HT-29 (cell line): Measurements from ENCODE around the gene PCBD1. TPM values are rescaled to one million over a fixed set of nuclear protein-coding genes. Genes with fewer than 3 reads are reported as not detected.
"Not testable (repeated sequence)": the region's sequence is repeated elsewhere in the genome, so short reads cannot be mapped to it uniquely, and the experiment has no call there.

ENCODE experiments used
- DNase-seq: peaks from one replicate; pipeline ENCODE4 v3.0.0-alpha.2; 2015; ENCODE audit warnings: low spot score
- total RNA-seq: library from RNA; depleted of rRNA; stranded (reverse); fragments of >200 nt; shearing (Covaris generic); gene quantifications from 2 replicates; pipeline ENCODE4 v1.2.3, GENCODE V29; 2014

The PCBD1 gene
- total RNA-seq, 1 experiment from 2014 or later = 147 TPM

DNA sequence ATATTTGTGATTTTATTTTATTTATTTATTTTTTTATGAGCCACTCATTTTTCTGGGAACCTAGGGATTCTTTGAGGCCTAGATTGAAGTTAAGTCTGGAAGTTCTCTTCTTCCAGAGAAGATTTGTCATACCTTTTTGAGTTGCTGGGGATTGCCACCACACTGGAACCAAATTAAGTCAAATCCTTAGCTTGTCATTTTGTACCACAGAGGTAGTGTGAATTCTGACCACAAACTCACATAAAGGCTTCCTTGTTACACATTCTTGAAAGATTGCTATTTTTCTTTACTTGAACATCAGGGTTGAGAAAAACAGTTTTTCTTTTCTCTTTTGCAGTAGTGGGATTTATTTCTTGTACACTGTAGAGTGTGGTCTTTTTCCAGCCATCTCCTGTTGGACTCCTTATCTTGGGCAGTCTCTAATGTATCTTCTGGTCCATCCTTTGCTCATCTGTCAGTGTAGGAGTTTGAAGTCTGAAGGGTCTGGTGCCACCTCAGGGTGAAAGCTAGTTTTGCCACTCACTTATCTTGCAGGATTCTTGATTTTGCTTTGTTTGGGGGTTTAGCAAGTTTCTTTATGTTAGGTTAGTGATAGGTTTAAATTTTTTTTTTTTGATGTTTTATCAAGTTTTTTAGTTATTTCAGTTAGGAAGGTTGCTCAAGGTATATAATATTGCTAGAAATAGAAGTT, 24.8 kb downstream of the PCBD1 start:
- DNase-seq = no peak

- DNase-seq = not testable (repeated sequence)
Observed at GRCh38 chr10:70861495-70862197, 26.7 kb downstream of the PCBD1 start.

DNA sequence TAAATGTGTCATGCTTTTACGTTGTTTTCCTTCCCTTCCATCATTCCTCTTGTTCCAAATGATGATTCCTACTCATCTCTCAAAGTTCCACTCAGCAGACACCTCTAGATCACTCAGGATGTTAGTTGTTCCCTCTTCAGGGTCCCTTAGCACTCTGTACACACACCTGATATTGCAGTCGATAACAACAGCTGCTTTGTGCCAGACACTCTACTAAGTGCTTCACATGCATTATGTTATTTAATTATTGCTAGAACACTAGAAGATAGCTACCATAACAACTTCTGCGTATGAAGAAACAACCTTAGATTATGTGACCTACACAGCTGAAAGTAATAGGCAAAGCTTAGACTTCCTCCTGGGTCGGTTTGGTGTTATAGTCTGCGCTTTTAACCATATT, 29.6 kb downstream of the PCBD1 start:
- DNase-seq = no peak

DNA sequence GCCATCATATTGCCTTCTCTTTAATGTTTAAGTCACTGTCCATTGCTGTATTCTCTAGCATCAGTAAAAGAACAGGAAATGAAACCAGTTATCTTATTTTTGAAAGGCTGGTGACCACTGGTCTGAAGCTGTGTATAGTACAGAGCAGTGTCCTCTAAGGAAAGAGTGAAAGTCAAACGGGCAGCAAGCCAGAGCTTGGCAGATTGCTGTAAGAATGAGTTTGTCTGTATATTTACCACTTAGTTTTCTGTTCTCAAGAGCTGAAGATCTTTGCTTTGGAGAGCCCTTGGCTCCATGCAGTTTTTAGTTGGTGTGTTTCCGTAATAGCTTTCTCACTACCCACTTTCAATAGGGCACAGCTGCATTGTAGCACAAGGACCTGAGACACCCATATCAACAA, 31.9 kb downstream of the PCBD1 start:
- no peak for DNase-seq

- no peak for DNase-seq
Observed at GRCh38 chr10:70853457-70853856, 34.9 kb downstream of the PCBD1 start.

DNA sequence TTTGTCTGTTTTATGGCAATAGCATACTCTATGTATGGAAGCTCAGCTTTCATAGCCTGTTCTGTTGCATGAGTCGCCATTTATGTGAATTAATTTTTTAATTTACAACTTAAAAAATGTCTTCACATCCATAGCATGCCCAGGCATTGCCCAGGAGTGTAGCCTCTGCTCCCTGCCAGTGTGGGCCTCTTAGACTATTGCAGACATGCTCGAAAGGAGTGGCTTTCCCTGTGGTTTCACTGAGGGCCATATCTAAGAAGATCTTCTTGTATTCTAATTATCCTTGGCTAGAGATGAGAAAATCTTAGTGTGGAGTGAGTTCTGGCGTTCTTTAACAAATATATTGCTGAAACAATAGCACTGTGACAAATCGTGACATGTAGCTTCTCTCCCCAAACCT, 35.3 kb downstream of the PCBD1 start:
- DNase-seq = no peak

GRCh38 chr10:70851597-70852475, 36.5 kb downstream of the PCBD1 start:
- DNase-seq = peak; percentile 45

- DNase-seq = no peak
Observed at GRCh38 chr10:70850097-70850496, 38.3 kb downstream of the PCBD1 start.

DNA sequence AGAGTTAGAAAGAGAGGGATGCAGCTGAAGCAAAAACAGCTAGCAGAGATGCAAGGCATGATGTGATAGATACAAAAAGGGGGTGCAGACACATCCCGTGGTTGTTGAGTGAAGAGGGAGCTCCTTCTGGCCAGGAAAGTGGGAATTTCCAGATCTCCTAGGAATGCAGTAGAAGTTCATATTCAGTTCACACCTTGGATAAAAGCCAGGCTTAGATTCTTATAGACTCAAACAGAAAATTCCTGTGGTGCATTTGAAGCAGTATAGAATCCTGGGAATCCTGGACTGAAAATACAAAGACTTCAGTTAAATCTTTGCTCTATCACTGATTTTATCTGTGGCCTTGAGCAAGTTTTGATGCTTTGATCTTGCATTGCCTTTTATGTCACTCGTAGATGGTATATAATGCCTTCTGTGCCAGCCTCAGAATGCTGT, 38.8 kb downstream of the PCBD1 start:
- peak; percentile 55 for DNase-seq

DNA sequence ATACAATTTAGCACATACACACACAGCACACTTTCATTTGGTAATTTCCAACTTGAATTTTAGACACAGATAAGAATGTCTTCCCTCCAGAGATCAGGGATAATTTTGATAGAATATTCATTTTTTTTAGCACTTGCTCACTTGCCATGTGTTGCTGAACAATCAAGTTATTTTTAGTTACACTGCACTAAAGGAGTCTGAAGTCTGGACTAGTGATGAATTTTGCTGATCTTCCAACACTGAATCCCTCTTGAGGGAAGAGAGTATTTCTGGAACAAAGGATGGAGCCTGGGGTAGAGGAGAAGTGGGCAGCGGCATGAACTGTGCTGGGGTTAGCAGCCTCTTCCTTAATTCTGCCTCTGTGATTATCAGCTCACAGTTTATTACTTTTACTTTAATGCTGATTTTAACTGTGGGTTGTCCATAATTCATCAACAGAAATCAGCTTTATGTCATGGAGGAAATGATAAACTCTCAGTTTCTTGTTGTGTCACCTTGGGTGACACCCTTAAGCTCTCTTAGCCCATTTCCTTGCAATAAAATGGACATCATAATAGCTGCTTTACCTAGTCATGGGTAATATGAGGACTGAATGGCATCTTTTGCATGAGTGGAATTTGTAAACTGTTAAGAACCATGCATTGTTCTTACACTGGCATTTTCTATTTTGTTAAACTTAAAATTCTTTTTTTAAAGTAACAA, 40.6 kb downstream of the PCBD1 start:
- no peak for DNase-seq

GRCh38 chr10:70846795-70847194, 41.6 kb downstream of the PCBD1 start:
- DNase-seq = no peak

GRCh38 chr10:70845816-70846215, 42.5 kb downstream of the PCBD1 start:
- no peak for DNase-seq

DNA sequence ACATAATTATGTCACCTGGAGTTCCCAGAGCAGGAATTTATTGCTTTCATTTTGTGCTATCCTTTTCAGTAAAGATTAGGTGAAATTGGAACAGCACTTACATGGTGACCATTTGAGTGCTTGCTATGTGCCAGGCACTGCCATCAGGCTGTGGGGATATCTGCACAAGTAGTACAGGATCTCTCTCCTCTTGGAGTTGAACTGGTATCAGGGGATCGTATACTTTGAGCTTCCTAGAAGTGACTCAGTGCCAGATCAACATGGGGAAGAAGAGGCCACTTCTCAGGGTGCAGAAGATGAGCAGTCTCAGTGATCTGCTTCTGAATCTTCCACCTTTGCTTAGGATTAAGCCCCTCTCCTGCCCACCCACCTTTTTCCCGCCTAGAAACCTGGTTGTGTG, 43.1 kb downstream of the PCBD1 start:
- no peak for DNase-seq

- no peak for DNase-seq
Observed at GRCh38 chr10:70843776-70844489, 44.4 kb downstream of the PCBD1 start.

DNA sequence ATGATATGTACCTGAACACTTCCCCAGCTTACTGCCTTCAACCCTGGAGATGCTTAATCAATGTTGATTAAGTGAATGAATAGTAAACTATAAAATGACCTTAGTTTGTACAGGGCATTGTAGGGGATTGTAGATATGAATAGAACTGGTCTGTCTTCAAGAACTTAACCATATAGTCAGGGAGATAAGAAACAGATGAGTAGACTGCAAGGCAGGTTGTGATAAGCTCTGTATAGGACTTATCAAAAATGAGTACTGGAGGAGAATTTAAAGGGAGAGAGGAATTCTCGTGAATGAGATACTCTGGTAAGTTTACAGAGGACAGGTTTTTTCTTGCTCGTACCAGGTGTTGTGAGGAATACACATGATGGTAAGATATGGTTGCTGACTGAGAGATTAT, 45.0 kb downstream of the PCBD1 start:
- DNase-seq = no peak

DNA sequence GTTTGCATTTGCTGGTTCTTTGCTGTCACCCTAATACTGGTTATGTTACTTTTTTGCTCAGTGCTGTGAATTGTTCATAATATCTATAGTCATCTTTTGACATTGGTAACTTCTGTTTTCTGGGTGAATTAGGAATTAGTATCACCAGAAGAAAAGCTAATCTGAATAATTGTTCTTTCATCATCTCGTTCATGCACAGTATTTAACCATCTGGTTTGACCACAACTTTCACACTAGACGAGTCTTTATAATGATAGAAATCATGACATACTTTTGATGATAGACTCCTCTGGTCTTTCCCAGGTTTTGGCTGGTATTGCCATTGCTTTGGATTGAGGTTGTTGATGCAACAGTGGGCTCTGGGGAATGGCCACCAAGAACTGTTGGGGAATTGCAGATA, 47.5 kb downstream of the PCBD1 start:
- no peak for DNase-seq

- no peak for DNase-seq
Observed at GRCh38 chr10:70838270-70838805, 50.0 kb downstream of the PCBD1 start.

DNA sequence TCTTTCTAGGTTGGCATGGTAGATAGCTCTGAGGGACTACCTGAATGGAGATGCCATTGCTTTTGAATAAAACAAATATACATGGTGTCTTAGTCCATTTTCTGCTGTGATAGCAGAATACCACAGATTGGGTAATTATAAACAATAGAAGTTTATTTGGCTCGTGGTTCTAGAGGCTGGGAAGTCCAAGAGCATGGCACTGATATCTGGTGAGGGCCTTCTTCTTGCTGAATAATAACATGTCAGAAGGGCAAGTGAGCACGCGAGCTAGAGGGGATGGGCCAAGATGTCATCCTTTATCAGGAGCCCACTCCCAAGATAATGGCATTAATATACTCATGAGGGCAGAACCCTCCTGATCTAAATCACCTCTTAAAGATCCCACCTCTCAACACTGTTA, 50.7 kb downstream of the PCBD1 start:
- no peak for DNase-seq

- no peak for DNase-seq
Observed at GRCh38 chr10:70836319-70836718, 52.0 kb downstream of the PCBD1 start.

DNA sequence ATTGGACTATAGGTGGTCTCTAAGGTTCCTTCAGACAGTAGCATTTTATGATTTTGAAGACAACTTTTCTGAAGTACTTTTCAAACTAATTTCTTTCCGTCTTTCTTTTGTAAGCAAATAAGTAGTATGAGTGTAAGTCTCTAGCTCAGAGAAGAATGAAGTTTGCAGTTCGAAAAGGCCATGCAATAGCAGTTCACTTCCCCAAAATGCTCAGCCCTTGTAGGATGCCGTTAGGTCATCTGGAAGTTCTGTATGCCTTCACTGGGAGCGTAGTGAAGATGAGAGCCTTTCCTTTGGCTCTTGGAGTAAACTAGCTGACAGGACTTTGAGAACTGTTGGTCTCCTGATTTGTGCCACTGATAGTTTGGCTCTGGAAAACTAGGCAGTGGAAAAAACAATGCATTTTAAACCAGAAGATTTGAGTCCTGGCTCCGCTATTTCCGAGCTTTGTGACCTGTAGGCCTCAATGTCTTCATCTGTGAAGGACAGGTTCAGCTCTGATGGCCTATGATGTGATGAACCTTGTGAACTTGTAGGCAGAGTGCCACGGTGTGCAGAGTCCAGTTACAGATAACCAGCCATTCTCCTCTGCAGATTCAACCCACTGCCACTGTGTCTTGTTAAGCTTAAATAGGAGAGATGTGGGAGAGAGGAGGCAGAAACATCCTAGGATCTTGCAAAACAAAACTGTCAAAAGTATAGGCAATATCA, 53.8 kb downstream of the PCBD1 start:
- DNase-seq = no peak
